ENCODE results near the gene KIF26B.

GRCh38 chr1:245542365-245542764, 387.6 kb downstream of the KIF26B start:
- TF ChIP-seq CTCF (IDR thresholded peaks at IDR 0.05) (no peak), POLR2A (IDR thresholded peaks at IDR 0.05) (no peak)

All from tibial nerve (tissue), 3 donors.